Measurements from ENCODE around the gene CHRDL1. TPM values are rescaled to one million over a fixed set of nuclear protein-coding genes. Genes with fewer than 3 reads are reported as not detected.

The CHRDL1 gene
- total and polyA plus RNA-seq, 4 experiments from 2014 or later = not detected

DNA sequence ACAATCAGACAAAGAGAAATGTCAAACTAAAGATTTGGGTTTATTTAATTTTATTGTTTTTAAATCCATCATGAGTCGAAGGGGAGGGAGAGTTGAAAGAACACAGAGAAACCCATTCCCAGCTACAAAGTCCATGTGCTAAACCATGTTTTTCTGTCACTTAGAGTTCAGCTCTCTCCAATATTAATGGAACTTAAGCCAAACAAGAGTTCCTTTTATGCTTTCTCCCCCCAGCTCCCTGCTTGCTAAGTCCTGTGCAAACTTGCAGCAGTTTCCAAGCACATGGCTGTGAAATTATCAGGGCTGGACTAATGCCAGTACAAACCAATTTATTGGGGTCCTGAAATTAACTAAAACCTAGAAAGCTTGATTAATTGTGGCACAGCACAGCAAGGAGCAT, 9.7 kb upstream of the CHRDL1 start:
- no peaks in the 10 kb centered on the region for H3K27me3 Mint-ChIP-seq
- DNase-seq = no peak
- Histone ChIP-seq H3K9me3 (ENCODE audit: control insufficient read depth in 1 of 2, low read length in 2 of 2) (no peaks in the 10 kb centered on the region), H3K36me3 (ENCODE audit: insufficient read depth, low read length) (no peaks in the 10 kb centered on the region), H3K4me3 (ENCODE audit: low read length in 2 of 2) (no peak overlapping the region), H3K4me1 (ENCODE audit: insufficient read depth, low read length) (no peaks in the 10 kb centered on the region), H3K27me3 (ENCODE audit: insufficient read depth, low read length) (no peaks in the 10 kb centered on the region), H3K27ac (ENCODE audit: low read depth, low read length) (no peak overlapping the region)
- ChIA-PET POLR2A (ENCODE audit: partially characterized antibody) (no interaction called here), CTCF (ENCODE audit: partially characterized antibody) (no interaction called here)
- no peaks in the 10 kb centered on the region for H3K36me3 Mint-ChIP-seq
- H3K27ac Mint-ChIP-seq = no peak overlapping the region
- peaks cover 0 to 1% (median 0%) of the 10 kb centered on the region in 8 donors for H3K9me3 Mint-ChIP-seq
- H3K4me3 Mint-ChIP-seq = no peak overlapping the region
- H3K4me1 Mint-ChIP-seq = no peaks in the 10 kb centered on the region
- intact Hi-C loops (cut with micrococcal nuclease) = no loop called here

DNA sequence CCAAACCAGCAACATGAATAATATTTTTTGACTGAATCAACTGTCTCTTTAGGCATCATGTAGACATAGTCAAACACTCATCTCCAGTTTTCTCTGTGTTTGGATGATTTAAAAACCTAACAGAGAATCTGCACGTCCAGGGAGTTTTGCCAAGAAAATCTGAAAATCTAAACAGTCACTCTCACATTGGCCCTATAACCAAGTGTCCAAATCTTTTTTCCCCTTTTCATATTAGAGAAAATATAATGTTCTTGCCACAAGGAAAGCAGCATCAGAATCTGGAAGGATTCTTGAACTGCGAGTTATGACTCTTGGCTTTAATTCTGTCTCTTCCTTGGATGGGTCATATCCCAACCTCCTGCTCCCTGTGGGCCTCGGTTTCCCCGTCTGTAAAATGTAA, 8.8 kb upstream of the CHRDL1 start:
- POLR2A ChIA-PET (ENCODE audit: partially characterized antibody) = no interaction called here

DNA sequence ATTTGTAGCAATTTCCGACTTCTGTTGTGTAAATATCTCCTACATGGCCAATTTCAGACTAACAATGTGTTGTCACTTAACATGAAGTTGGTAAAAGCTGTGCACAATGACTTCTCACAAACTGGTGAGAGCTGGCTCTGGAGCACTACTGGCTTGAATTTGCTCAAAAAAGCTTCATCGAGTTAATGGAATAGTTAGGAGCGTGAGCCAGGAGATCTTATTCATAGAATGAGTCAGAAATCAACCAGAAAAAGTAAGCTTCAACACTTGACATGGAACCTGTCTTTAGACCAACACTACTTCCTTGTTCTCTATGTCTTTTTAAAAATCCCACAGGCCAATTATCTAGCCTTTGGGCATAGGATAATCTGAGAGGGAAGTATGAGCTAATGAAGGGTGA, 7.9 kb upstream of the CHRDL1 start:
- Mint-ChIP-seq H3K4me1 (no peaks in the 10 kb centered on the region), H3K27ac (peak overlapping the region in 1 of 7 donors; percentile 29), H3K36me3 (no peaks in the 10 kb centered on the region), H3K9me3 (peaks cover 0 to 2% (median 0%) of the 10 kb centered on the region in 8 donors), H3K4me3 (no peak overlapping the region), H3K27me3 (peaks cover 0 to 2% of the 10 kb centered on the region in 2 donors)
- no peaks in the 10 kb centered on the region for H3K4me1 ChIP-seq (ENCODE audit: insufficient read depth, low read length)
- H3K27ac ChIP-seq (ENCODE audit: low read depth, low read length) = no peak overlapping the region
- ChIA-PET CTCF (ENCODE audit: partially characterized antibody) (no interaction called here), POLR2A (ENCODE audit: partially characterized antibody) (no interaction called here)
- H3K36me3 ChIP-seq (ENCODE audit: insufficient read depth, low read length) = no peaks in the 10 kb centered on the region
- no peaks in the 10 kb centered on the region for H3K27me3 ChIP-seq (ENCODE audit: insufficient read depth, low read length)
- no peak for DNase-seq
- no peaks in the 10 kb centered on the region for H3K9me3 ChIP-seq (ENCODE audit: control insufficient read depth in 1 of 2, low read length in 2 of 2)
- no peak overlapping the region for H3K4me3 ChIP-seq (ENCODE audit: low read length in 2 of 2)
- intact Hi-C loops (cut with micrococcal nuclease) = no loop called here

More for the DNA sequence above, 8.8 kb upstream of the CHRDL1 start:
- Mint-ChIP-seq H3K36me3 (no peaks in the 10 kb centered on the region), H3K4me3 (no peak overlapping the region), H3K27me3 (peaks cover 0 to 2% of the 10 kb centered on the region in 2 donors), H3K9me3 (peaks cover 0 to 2% (median 0%) of the 10 kb centered on the region in 8 donors), H3K27ac (no peak overlapping the region), H3K4me1 (no peaks in the 10 kb centered on the region)
- no peak for DNase-seq
- CTCF ChIA-PET (ENCODE audit: partially characterized antibody) = no interaction called here
- Histone ChIP-seq H3K4me1 (ENCODE audit: insufficient read depth, low read length) (no peaks in the 10 kb centered on the region), H3K9me3 (ENCODE audit: control insufficient read depth in 1 of 2, low read length in 2 of 2) (no peaks in the 10 kb centered on the region), H3K27ac (ENCODE audit: low read depth, low read length) (no peak overlapping the region), H3K36me3 (ENCODE audit: insufficient read depth, low read length) (no peaks in the 10 kb centered on the region), H3K27me3 (ENCODE audit: insufficient read depth, low read length) (no peaks in the 10 kb centered on the region), H3K4me3 (ENCODE audit: low read length in 2 of 2) (no peak overlapping the region)
- intact Hi-C loops (cut with micrococcal nuclease) = no loop called here

DNA sequence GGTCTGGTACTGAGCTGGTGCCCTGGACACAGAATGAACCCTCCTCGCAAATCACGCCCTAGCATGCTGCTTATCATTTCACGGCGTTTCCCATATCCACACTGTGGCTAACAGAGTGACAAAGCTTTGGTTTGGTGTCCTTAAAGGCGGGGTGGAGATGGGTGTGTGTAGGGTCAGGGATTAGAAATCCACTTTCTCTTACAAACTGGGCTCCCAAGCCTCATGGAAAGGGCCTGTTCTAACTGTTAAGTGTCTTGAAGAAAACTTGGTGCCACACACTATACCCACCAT, 735 bp upstream of the CHRDL1 start:
- Histone ChIP-seq H3K4me1 (ENCODE audit: insufficient read depth, low read length) (no peaks in the 10 kb centered on the region), H3K9me3 (ENCODE audit: control insufficient read depth in 1 of 2, low read length in 2 of 2) (no peaks in the 10 kb centered on the region), H3K36me3 (ENCODE audit: insufficient read depth, low read length) (no peaks in the 10 kb centered on the region), H3K27ac (ENCODE audit: low read depth, low read length) (no peak overlapping the region), H3K4me3 (ENCODE audit: low read length in 2 of 2) (no peak overlapping the region), H3K27me3 (ENCODE audit: insufficient read depth, low read length) (no peaks in the 10 kb centered on the region)
- H3K36me3 Mint-ChIP-seq = no peaks in the 10 kb centered on the region
- peaks cover 0 to 6% (median under 1%) of the 10 kb centered on the region in 4 donors for H3K4me1 Mint-ChIP-seq
- H3K9me3 Mint-ChIP-seq = peaks cover 0 to 2% (median 0%) of the 10 kb centered on the region in 8 donors
- intact Hi-C loops (cut with micrococcal nuclease) = no loop called here
- ChIA-PET POLR2A (ENCODE audit: partially characterized antibody) (no interaction called here), CTCF (ENCODE audit: partially characterized antibody) (no interaction called here)
- no peak for DNase-seq
- no peak overlapping the region for H3K27ac Mint-ChIP-seq
- peak overlapping the region in 2 of 8 donors; percentile 14 to 51 for H3K4me3 Mint-ChIP-seq
- H3K27me3 Mint-ChIP-seq = peaks cover 1 to 6% of the 10 kb centered on the region in 2 donors

DNA sequence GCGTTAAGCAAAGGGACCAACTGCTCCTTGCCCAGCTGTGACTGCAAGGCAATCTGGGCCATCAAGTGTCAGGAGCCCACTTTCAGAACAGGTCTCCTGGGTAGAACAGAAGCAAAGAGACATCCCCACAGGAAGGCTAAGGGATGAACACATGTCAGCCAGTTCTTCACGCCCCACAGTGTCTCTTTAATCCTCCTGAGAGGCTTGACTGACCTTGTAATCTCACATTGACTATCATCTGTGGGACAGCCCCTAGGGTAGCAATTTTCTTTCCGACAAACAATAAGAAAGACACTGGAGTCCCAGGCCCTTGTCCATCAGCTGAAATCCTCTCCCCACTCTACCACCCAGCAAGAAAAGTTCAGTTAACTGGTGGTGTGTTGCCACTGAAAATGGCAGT, 1.0 kb downstream of the CHRDL1 start:
- ChIA-PET CTCF (ENCODE audit: partially characterized antibody) (no interaction called here), POLR2A (ENCODE audit: partially characterized antibody) (no interaction called here)
- Mint-ChIP-seq H3K4me1 (peaks cover 0 to 6% (median under 1%) of the 10 kb centered on the region in 4 donors), H3K36me3 (no peaks in the 10 kb centered on the region), H3K4me3 (no peak overlapping the region), H3K27me3 (peaks cover 1 to 5% of the 10 kb centered on the region in 2 donors), H3K27ac (no peak overlapping the region), H3K9me3 (no peaks in the 10 kb centered on the region)
- no peaks in the 10 kb centered on the region for H3K27me3 ChIP-seq (ENCODE audit: insufficient read depth, low read length)
- no peaks in the 10 kb centered on the region for H3K36me3 ChIP-seq (ENCODE audit: insufficient read depth, low read length)
- intact Hi-C loops (cut with micrococcal nuclease) = no loop called here
- no peak overlapping the region for H3K4me3 ChIP-seq (ENCODE audit: low read length in 2 of 2)
- H3K9me3 ChIP-seq (ENCODE audit: control insufficient read depth in 1 of 2, low read length in 2 of 2) = no peaks in the 10 kb centered on the region
- H3K27ac ChIP-seq (ENCODE audit: low read depth, low read length) = no peak overlapping the region
- DNase-seq = no peak
- no peaks in the 10 kb centered on the region for H3K4me1 ChIP-seq (ENCODE audit: insufficient read depth, low read length)

DNA sequence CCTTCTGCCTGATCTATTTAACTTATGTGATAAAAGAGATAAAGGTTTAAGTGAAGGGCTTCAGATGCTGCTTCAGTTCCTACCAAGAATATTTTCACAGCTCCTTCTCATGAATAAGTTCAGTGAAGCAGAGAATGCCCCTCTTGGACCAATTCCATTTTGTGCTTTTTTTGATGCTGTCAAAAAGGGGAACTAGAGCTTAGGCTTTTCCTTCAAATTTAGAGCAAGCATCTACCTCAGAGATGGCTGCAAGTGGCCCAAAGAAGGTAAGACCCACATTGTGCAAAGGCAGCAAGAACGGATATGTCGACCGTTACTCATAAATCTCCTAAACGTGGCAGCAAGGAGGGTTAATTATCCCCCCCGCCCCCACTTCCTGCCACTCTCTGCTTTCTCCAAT, 4.5 kb downstream of the CHRDL1 start:
- Mint-ChIP-seq H3K4me3 (no peak overlapping the region), H3K36me3 (no peaks in the 10 kb centered on the region), H3K4me1 (peaks cover 0 to under 1% (median 0%) of the 10 kb centered on the region in 4 donors), H3K9me3 (no peaks in the 10 kb centered on the region), H3K27ac (no peak overlapping the region), H3K27me3 (peaks cover 0 to 3% of the 10 kb centered on the region in 2 donors)
- CTCF ChIA-PET (ENCODE audit: partially characterized antibody) = no interaction called here
- intact Hi-C loops (cut with micrococcal nuclease) = no loop called here
- H3K9me3 ChIP-seq (ENCODE audit: control insufficient read depth in 1 of 2, low read length in 2 of 2) = no peaks in the 10 kb centered on the region
- no peak overlapping the region for H3K4me3 ChIP-seq (ENCODE audit: low read length in 2 of 2)
- no peaks in the 10 kb centered on the region for H3K4me1 ChIP-seq (ENCODE audit: insufficient read depth, low read length)
- no peak for DNase-seq
- POLR2A ChIA-PET (ENCODE audit: partially characterized antibody) = no interaction called here
- no peaks in the 10 kb centered on the region for H3K36me3 ChIP-seq (ENCODE audit: insufficient read depth, low read length)
- H3K27ac ChIP-seq (ENCODE audit: low read depth, low read length) = no peak overlapping the region
- no peaks in the 10 kb centered on the region for H3K27me3 ChIP-seq (ENCODE audit: insufficient read depth, low read length)

DNA sequence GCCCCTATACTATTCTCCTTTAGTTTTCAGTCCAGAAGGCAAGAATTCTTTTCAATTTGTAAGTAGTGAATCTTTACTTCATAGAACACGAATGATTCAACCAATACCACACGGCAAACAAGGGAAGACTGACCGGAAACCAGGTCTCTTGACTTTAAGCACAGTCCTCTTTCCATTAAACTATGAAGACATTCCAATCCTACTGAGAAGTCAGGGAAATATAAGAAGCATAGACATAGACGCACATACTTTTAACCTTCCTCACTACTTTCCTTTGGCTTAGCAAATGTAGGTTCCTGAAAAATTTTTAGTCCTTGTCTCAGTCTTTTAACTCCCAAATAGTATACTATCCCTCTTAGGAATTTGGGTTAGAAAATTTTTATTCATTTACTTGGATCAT, 9.1 kb downstream of the CHRDL1 start:
- Mint-ChIP-seq H3K4me1 (no peaks in the 10 kb centered on the region), H3K27me3 (no peaks in the 10 kb centered on the region), H3K27ac (no peak overlapping the region), H3K4me3 (no peak overlapping the region), H3K36me3 (no peaks in the 10 kb centered on the region), H3K9me3 (peaks cover 0 to 2% (median 0%) of the 10 kb centered on the region in 8 donors)
- no peaks in the 10 kb centered on the region for H3K27me3 ChIP-seq (ENCODE audit: insufficient read depth, low read length)
- no peak overlapping the region for H3K4me3 ChIP-seq (ENCODE audit: low read length in 2 of 2)
- no peaks in the 10 kb centered on the region for H3K9me3 ChIP-seq (ENCODE audit: control insufficient read depth in 1 of 2, low read length in 2 of 2)
- POLR2A ChIA-PET (ENCODE audit: partially characterized antibody) = no interaction called here
- intact Hi-C loops (cut with micrococcal nuclease) = no loop called here
- DNase-seq = no peak
- CTCF ChIA-PET (ENCODE audit: partially characterized antibody) = no interaction called here
- H3K4me1 ChIP-seq (ENCODE audit: insufficient read depth, low read length) = no peaks in the 10 kb centered on the region
- no peaks in the 10 kb centered on the region for H3K36me3 ChIP-seq (ENCODE audit: insufficient read depth, low read length)
- no peak overlapping the region for H3K27ac ChIP-seq (ENCODE audit: low read depth, low read length)

DNA sequence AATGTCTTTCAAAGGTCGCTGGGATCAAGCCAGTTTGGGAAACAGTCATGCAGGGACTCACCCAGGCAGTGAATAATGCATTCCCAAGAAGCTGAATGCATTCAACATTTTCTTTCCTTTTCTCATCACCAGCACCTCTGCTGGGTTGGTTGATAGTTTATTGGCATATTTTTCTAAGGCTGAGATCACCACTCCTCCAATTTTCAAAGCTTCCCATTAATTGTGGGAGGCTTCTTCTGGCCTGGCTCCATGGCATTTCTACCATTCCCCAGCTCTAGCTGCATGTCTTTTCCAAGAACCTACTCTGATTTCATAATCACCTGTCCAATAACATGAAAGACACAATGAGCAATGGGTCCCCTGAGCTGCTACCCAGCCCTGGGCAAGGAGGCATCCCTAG, 35.8 kb downstream of the CHRDL1 start:
- Histone ChIP-seq H3K36me3 (ENCODE audit: insufficient read depth, low read length) (no peaks in the 10 kb centered on the region), H3K9me3 (ENCODE audit: control insufficient read depth in 1 of 2, low read length in 2 of 2) (no peaks in the 10 kb centered on the region), H3K4me1 (ENCODE audit: insufficient read depth, low read length) (no peaks in the 10 kb centered on the region), H3K27me3 (ENCODE audit: insufficient read depth, low read length) (no peaks in the 10 kb centered on the region), H3K27ac (ENCODE audit: low read depth, low read length) (no peak overlapping the region), H3K4me3 (ENCODE audit: low read length in 2 of 2) (no peak overlapping the region)
- Mint-ChIP-seq H3K27ac (no peak overlapping the region), H3K4me3 (no peak overlapping the region), H3K27me3 (no peaks in the 10 kb centered on the region), H3K4me1 (no peaks in the 10 kb centered on the region), H3K9me3 (peaks cover 0 to 23% (median 11%) of the 10 kb centered on the region in 8 donors), H3K36me3 (no peaks in the 10 kb centered on the region)
- ChIA-PET POLR2A (ENCODE audit: partially characterized antibody) (no interaction called here), CTCF (ENCODE audit: partially characterized antibody) (no interaction called here)
- intact Hi-C loops (cut with micrococcal nuclease) = no loop called here
- no peak for DNase-seq
